Keratinocyte (primary cell): Measurements from ENCODE around the gene ELK3. TPM values are rescaled to one million over a fixed set of nuclear protein-coding genes. Genes with fewer than 3 reads are reported as not detected.

Experiments
- DNase-seq: peaks from one replicate; pipeline ENCODE4 v3.0.0-alpha.2; 2011; ENCODE audit warnings: low read depth, missing footprints, low spot score
- FAIRE-seq: peaks from 2 replicates; lab custom pipeline; 2011; peaks lifted over from hg19 to GRCh38; lab: Jason Lieb, UNC
- H2AFZ ChIP-seq: 2 replicates; pipeline ENCODE4 v1.6.0; 2012; ENCODE audit warnings: low read length, control low read depth, inconsistent platforms; ENCODE audit not compliant: control insufficient read depth
- H3K27ac ChIP-seq: 2 replicates; pipeline ENCODE4 v1.5.1; 2011; ENCODE audit warnings: low read length; ENCODE audit not compliant: control insufficient read depth, insufficient read depth
- H3K27me3 ChIP-seq: 3 replicates; pipeline ENCODE4 v1.6.0; 2011; ENCODE audit warnings: low read length; ENCODE audit not compliant: control insufficient read depth, insufficient read depth; ENCODE audit errors: extremely low read depth
- H3K36me3 ChIP-seq, 2 experiments: 2 replicates in 1 of 2; 3 replicates in 1 of 2; pipeline ENCODE4 v1.5.1; 2011; ENCODE audit warnings: low read length in 2 of 2, mild to moderate bottlenecking in 1 of 2; ENCODE audit not compliant: control insufficient read depth in 2 of 2, insufficient read depth in 2 of 2; ENCODE audit errors: extremely low read depth in 1 of 2
- H3K4me1 ChIP-seq: 3 replicates; pipeline ENCODE4 v1.5.1; 2011; ENCODE audit warnings: low read length; ENCODE audit not compliant: control insufficient read depth, insufficient read depth; ENCODE audit errors: extremely low read depth
- H3K4me2 ChIP-seq: 3 replicates; pipeline ENCODE4 v1.6.0; 2011; ENCODE audit warnings: low read depth, low read length; ENCODE audit not compliant: control insufficient read depth, insufficient read depth; ENCODE audit errors: extremely low read depth
- H3K4me3 ChIP-seq, 3 experiments: fragments of 200-600 bp in 1 of 3; sonication (generic) in 1 of 3; 2 replicates in 2 of 3; 3 replicates in 1 of 3; pipeline ENCODE4 v1.5.1; 2011 to 2016; ENCODE audit warnings: low read length in 3 of 3, mild to moderate bottlenecking in 3 of 3, control low read depth in 2 of 3, inconsistent platforms in 1 of 3, low read depth in 1 of 3, mixed read lengths in 1 of 3, mixed run types in 1 of 3, moderate library complexity in 1 of 3; ENCODE audit not compliant: control insufficient read depth in 2 of 3, insufficient read depth in 2 of 3; ENCODE audit errors: extremely low read depth in 1 of 3
- H3K79me2 ChIP-seq: 2 replicates; pipeline ENCODE4 v1.6.0; 2012; ENCODE audit warnings: low read length; ENCODE audit not compliant: control insufficient read depth, insufficient read depth
- H3K9ac ChIP-seq: 3 replicates; pipeline ENCODE4 v1.6.0; 2011; ENCODE audit warnings: low read length; ENCODE audit not compliant: control insufficient read depth, insufficient read depth; ENCODE audit errors: extremely low read depth
- H3K9me1 ChIP-seq: 3 replicates; pipeline ENCODE4 v1.6.0; 2011; ENCODE audit warnings: low read length; ENCODE audit not compliant: control insufficient read depth, insufficient read depth; ENCODE audit errors: extremely low read depth
- H3K9me3 ChIP-seq: 2 replicates; pipeline ENCODE4 v1.5.1; 2012; ENCODE audit warnings: low read depth, low read length; ENCODE audit not compliant: control insufficient read depth
- H4K20me1 ChIP-seq: 3 replicates; pipeline ENCODE4 v1.6.0; 2011; ENCODE audit warnings: low read length; ENCODE audit not compliant: control insufficient read depth, insufficient read depth; ENCODE audit errors: extremely low read depth
- CTCF ChIP-seq, 3 experiments: IDR thresholded peaks in 1 of 3; conservative IDR thresholded peaks in 1 of 3; optimal IDR thresholded peaks in 1 of 3; 2 replicates in 2 of 3; 3 replicates in 1 of 3; pipeline versions ENCODE3 to v1.5.1; 2011; ENCODE audit warnings: low read length in 3 of 3, mild to moderate bottlenecking in 3 of 3, moderate library complexity in 2 of 3, control low read depth in 1 of 3, inconsistent platforms in 1 of 3; ENCODE audit not compliant: insufficient read depth in 2 of 3; ENCODE audit errors: extremely low read depth in 1 of 3
- EZH2 ChIP-seq: IDR thresholded peaks from one replicate; pipeline ENCODE4 v1.6.1; 2012; ENCODE audit warnings: inconsistent platforms, mild to moderate bottlenecking, low read length, moderate library complexity
- dilution Hi-C: fragments of 300-500 bp; cut with MboI; formaldehyde crosslinking; loops from one replicate; pipeline ENCODE4 v1.7.0; 2020; ENCODE audit warnings: low sequenced_read_pairs; ENCODE audit not compliant: extremely low pct_ligation_motif_present
- polyA plus RNA-seq, 5 experiments: library from polyadenylated mRNA; depleted of rRNA in 3 of 5; stranded (reverse) in 3 of 5; stranded (forward) in 1 of 5; unstranded in 1 of 5; fragments of >200 nt; gene quantifications; 1 replicate in 1 of 5; 2 replicates in 3 of 5; 3 replicates in 1 of 5; pipeline versions ENCODE4 v1.2.1 to v1.2.3, GENCODE V29; 2011 to 2012; ENCODE audit warnings: missing spikeins in 2 of 5, low read depth in 1 of 5, low replicate concordance in 1 of 5

Gene ELK3
- polyA plus RNA-seq, 1 donor (not counting 4 experiments of a cell fraction or from before 2014, with no cell fraction given) = 28.2 TPM

GRCh38 chr12:96261557-96261956 lies 67.4 kb downstream of the ELK3 start:
- no peak for TF ChIP-seq CTCF (optimal IDR thresholded peaks at IDR 0.05 in 1 of 3, IDR thresholded peaks at IDR 0.05 in 1 of 3, conservative IDR thresholded peaks at IDR 0.05 in 1 of 3; ENCODE audit: extremely low read depth in 1 of 3, insufficient read depth in 2 of 3, low read length in 3 of 3)
- no peak for TF ChIP-seq EZH2
- Histone ChIP-seq H3K4me1 (no peaks in the 10 kb centered on the region), H3K27me3 (no peaks in the 10 kb centered on the region), H3K9me3 (no peaks in the 10 kb centered on the region), H3K27ac (no peak overlapping the region), H3K4me3 (no peak overlapping the region), H3K36me3 (peaks cover 13 to 21% of the 10 kb centered on the region in 2 experiments), H2AFZ (no peak overlapping the region), H3K9me1 (no peaks in the 10 kb centered on the region), H3K9ac (no peak overlapping the region), H4K20me1 (peaks cover 8% of the 10 kb centered on the region), H3K79me2 (peaks cover 24% of the 10 kb centered on the region), H3K4me2 (no peak overlapping the region)
- dilution Hi-C loops = no loop called here
- DNase-seq (no peak), FAIRE-seq (no peak)

- no peak for TF ChIP-seq EZH2
- TF ChIP-seq CTCF (optimal IDR thresholded peaks at IDR 0.05 in 1 of 3, IDR thresholded peaks at IDR 0.05 in 1 of 3, conservative IDR thresholded peaks at IDR 0.05 in 1 of 3; ENCODE audit: extremely low read depth in 1 of 3, insufficient read depth in 2 of 3, low read length in 3 of 3) = no peak
- no peaks in the 10 kb centered on the region for H3K27me3 ChIP-seq
- H4K20me1 ChIP-seq = peaks cover 1% of the 10 kb centered on the region
- H3K36me3 ChIP-seq = peaks cover 11 to 19% of the 10 kb centered on the region in 2 experiments
- no peak for FAIRE-seq
- peaks cover 6% of the 10 kb centered on the region for H3K79me2 ChIP-seq
- no peak overlapping the region for H3K9ac ChIP-seq
- dilution Hi-C loops = no loop called here
- no peaks in the 10 kb centered on the region for H3K9me1 ChIP-seq
- no peak overlapping the region for H3K4me2 ChIP-seq
- DNase-seq = no peak
- H3K4me3 ChIP-seq = no peak overlapping the region
- no peaks in the 10 kb centered on the region for H3K9me3 ChIP-seq
- H3K4me1 ChIP-seq = no peaks in the 10 kb centered on the region
- no peak overlapping the region for H2AFZ ChIP-seq
- H3K27ac ChIP-seq = no peak overlapping the region
Measured at GRCh38 chr12:96263449-96263902, 69.3 kb downstream of the ELK3 start.
